Mucosa of stomach (tissue), 1 donor: ENCODE results near the gene TMC3.

Experiments used
- H3K27me3 ChIP-seq: one replicate; pipeline ENCODE4 v1.7.0; 2013; ENCODE audit warnings: mild to moderate bottlenecking, low read length; ENCODE audit not compliant: control insufficient read depth, insufficient read depth
- H3K36me3 ChIP-seq: one replicate; pipeline ENCODE4 v1.7.0; 2013; ENCODE audit warnings: low read length; ENCODE audit not compliant: control insufficient read depth, insufficient read depth
- H3K4me1 ChIP-seq: one replicate; pipeline ENCODE4 v1.7.0; 2013; ENCODE audit warnings: mild to moderate bottlenecking, low read length; ENCODE audit not compliant: control insufficient read depth, insufficient read depth
- H3K4me3 ChIP-seq: one replicate; pipeline ENCODE4 v1.7.0; 2013; ENCODE audit warnings: low read length
- H3K9ac ChIP-seq: one replicate; pipeline ENCODE4 v1.7.0; 2013; ENCODE audit warnings: mild to moderate bottlenecking, low read length, moderate library complexity
- H3K9me3 ChIP-seq: one replicate; pipeline ENCODE4 v1.7.0; 2013; ENCODE audit warnings: mild to moderate bottlenecking, low read length, moderate library complexity; ENCODE audit not compliant: control insufficient read depth
- donor health status: Pancreatic carcinoma.

TMC3 gene

GRCh38 chr15:81380203-81380602 lies 6.2 kb upstream of the TMC3 start:
- no peak overlapping the region for H3K9ac ChIP-seq
- H3K36me3 ChIP-seq: no peaks in the 10 kb centered on the region
- no peak overlapping the region for H3K4me3 ChIP-seq
- H3K9me3 ChIP-seq: no peaks in the 10 kb centered on the region
- H3K27me3 ChIP-seq: no peaks in the 10 kb centered on the region
- peaks cover 5% of the 10 kb centered on the region for H3K4me1 ChIP-seq

- Histone ChIP-seq H3K4me3 (no peak overlapping the region), H3K27me3 (no peaks in the 10 kb centered on the region), H3K36me3 (no peaks in the 10 kb centered on the region), H3K9me3 (no peaks in the 10 kb centered on the region), H3K4me1 (peaks cover 1% of the 10 kb centered on the region), H3K9ac (no peak overlapping the region)
These were observed 5.3 kb upstream of the TMC3 start for GRCh38 chr15:81379269-81379668.

GRCh38 chr15:81378443-81378842 lies 4.4 kb upstream of the TMC3 start:
- Histone ChIP-seq H3K4me1 (peaks cover 10% of the 10 kb centered on the region), H3K36me3 (no peaks in the 10 kb centered on the region), H3K4me3 (no peak overlapping the region), H3K9ac (no peak overlapping the region), H3K9me3 (no peaks in the 10 kb centered on the region), H3K27me3 (no peaks in the 10 kb centered on the region)

GRCh38 chr15:81377871-81378270 lies 3.9 kb upstream of the TMC3 start:
- Histone ChIP-seq H3K27me3 (no peaks in the 10 kb centered on the region), H3K4me3 (no peak overlapping the region), H3K9ac (no peak overlapping the region), H3K4me1 (peaks cover 15% of the 10 kb centered on the region), H3K9me3 (no peaks in the 10 kb centered on the region), H3K36me3 (no peaks in the 10 kb centered on the region)

GRCh38 chr15:81376231-81376630 lies 2.2 kb upstream of the TMC3 start:
- no peaks in the 10 kb centered on the region for H3K27me3 ChIP-seq
- H3K4me3 ChIP-seq: no peak overlapping the region
- no peaks in the 10 kb centered on the region for H3K36me3 ChIP-seq
- no peaks in the 10 kb centered on the region for H3K9me3 ChIP-seq
- H3K4me1 ChIP-seq: peaks cover 19% of the 10 kb centered on the region
- H3K9ac ChIP-seq: no peak overlapping the region

- H3K27me3 ChIP-seq: no peaks in the 10 kb centered on the region
- H3K9ac ChIP-seq: no peak overlapping the region
- no peaks in the 10 kb centered on the region for H3K9me3 ChIP-seq
- H3K4me3 ChIP-seq: no peak overlapping the region
- peaks cover 19% of the 10 kb centered on the region for H3K4me1 ChIP-seq
- H3K36me3 ChIP-seq: no peaks in the 10 kb centered on the region
These were observed 1.4 kb upstream of the TMC3 start for GRCh38 chr15:81375461-81375860.

- no peaks in the 10 kb centered on the region for H3K36me3 ChIP-seq
- no peaks in the 10 kb centered on the region for H3K27me3 ChIP-seq
- no peak overlapping the region for H3K9ac ChIP-seq
- peaks cover 19% of the 10 kb centered on the region for H3K4me1 ChIP-seq
- H3K4me3 ChIP-seq: no peak overlapping the region
- H3K9me3 ChIP-seq: no peaks in the 10 kb centered on the region
These were observed 837 bp downstream of the TMC3 start for GRCh38 chr15:81373176-81373575.

- Histone ChIP-seq H3K9me3 (no peaks in the 10 kb centered on the region), H3K9ac (no peak overlapping the region), H3K36me3 (no peaks in the 10 kb centered on the region), H3K27me3 (no peaks in the 10 kb centered on the region), H3K4me3 (no peak overlapping the region), H3K4me1 (peaks cover 19% of the 10 kb centered on the region)
These were observed 1.4 kb downstream of the TMC3 start for GRCh38 chr15:81372575-81372974.

- Histone ChIP-seq H3K9me3 (no peaks in the 10 kb centered on the region), H3K4me3 (no peak overlapping the region), H3K36me3 (no peaks in the 10 kb centered on the region), H3K4me1 (peaks cover 7% of the 10 kb centered on the region), H3K9ac (no peak overlapping the region), H3K27me3 (no peaks in the 10 kb centered on the region)
These were observed 10.1 kb downstream of the TMC3 start for GRCh38 chr15:81363718-81364500.

- Histone ChIP-seq H3K36me3 (no peaks in the 10 kb centered on the region), H3K9me3 (no peaks in the 10 kb centered on the region), H3K4me3 (no peak overlapping the region), H3K4me1 (peaks cover 7% of the 10 kb centered on the region), H3K27me3 (no peaks in the 10 kb centered on the region), H3K9ac (no peak overlapping the region)
These were observed 10.7 kb downstream of the TMC3 start for GRCh38 chr15:81363276-81363675.

- no peak overlapping the region for H3K9ac ChIP-seq
These were observed 11.2 kb downstream of the TMC3 start for GRCh38 chr15:81362790-81363189.

GRCh38 chr15:81361891-81362290 lies 12.1 kb downstream of the TMC3 start:
- no peaks in the 10 kb centered on the region for H3K9me3 ChIP-seq
- H3K4me3 ChIP-seq: no peak overlapping the region
- H3K4me1 ChIP-seq: peaks cover 7% of the 10 kb centered on the region
- H3K9ac ChIP-seq: no peak overlapping the region
- no peaks in the 10 kb centered on the region for H3K36me3 ChIP-seq
- no peaks in the 10 kb centered on the region for H3K27me3 ChIP-seq

More at GRCh38 chr15:81362790-81363189, 11.2 kb downstream of the TMC3 start:
- Histone ChIP-seq H3K4me1 (peaks cover 7% of the 10 kb centered on the region), H3K9me3 (no peaks in the 10 kb centered on the region), H3K36me3 (no peaks in the 10 kb centered on the region), H3K4me3 (no peak overlapping the region), H3K27me3 (no peaks in the 10 kb centered on the region)

- H3K9me3 ChIP-seq: no peaks in the 10 kb centered on the region
- H3K4me1 ChIP-seq: peaks cover 7% of the 10 kb centered on the region
- H3K27me3 ChIP-seq: no peaks in the 10 kb centered on the region
- H3K36me3 ChIP-seq: no peaks in the 10 kb centered on the region
- no peak overlapping the region for H3K9ac ChIP-seq
- no peak overlapping the region for H3K4me3 ChIP-seq
These were observed 13.5 kb downstream of the TMC3 start for GRCh38 chr15:81360491-81360890.
